Left colon (tissue), 2 donors: ENCODE results near the gene CD59. TPM values are rescaled to one million over a fixed set of nuclear protein-coding genes. Genes with fewer than 3 reads are reported as not detected.
A peak's percentile ranks its signal among the peaks of the same experiment; 100 is the strongest.

Source experiments
- ATAC-seq: fragments of 200-7000 bp; cut with Tn5 transposase; one replicate; pipeline ENCODE4 v1.9.1; 2020; ENCODE audit warnings: mild to moderate bottlenecking, moderate library complexity
- DNase-seq, 2 donors: peaks; one replicate each; pipeline ENCODE4 v3.0.0-alpha.2; 2020
- intact Hi-C, 2 donors: fragments of 100-400 bp; cut with DNase I in 1 of 2; cut with micrococcal nuclease in 1 of 2; formaldehyde crosslinking; loops; one replicate each; pipeline versions ENCODE4 v1.11.2 to v1.14.0; 2022; cut with DNase I, micrococcal nuclease
- long read RNA-seq: library from polyadenylated mRNA; unstranded; transcript quantifications from one replicate; pipeline ENCODE4 v2.0.0, GENCODE V29; 2021
- total RNA-seq, 2 donors: library from RNA; stranded (reverse); fragmentation: NEBNext Ultra II Directional; extraction: Animal tissue kit (Norgen Biotek cat#: 25700); gene quantifications; one replicate each; pipeline ENCODE4 v1.2.1, GENCODE V29; 2021
- donor health status: DM: no; HTN: no; CAD: no.
- donor health status: DM: yes; HTN: yes; CAD: no.

CD59 gene, protein sequence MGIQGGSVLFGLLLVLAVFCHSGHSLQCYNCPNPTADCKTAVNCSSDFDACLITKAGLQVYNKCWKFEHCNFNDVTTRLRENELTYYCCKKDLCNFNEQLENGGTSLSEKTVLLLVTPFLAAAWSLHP
- 100 to 1,000 TPM; 271 to 585 TPM for total RNA-seq
- long read RNA-seq, full-length matches to known transcripts, result 94 of 132 reads
- long read RNA-seq, partial matches to known transcripts, result 1 of 132 reads
- long read RNA-seq, other reads (novel, unspliced or antisense), result 37 of 132 reads

DNA sequence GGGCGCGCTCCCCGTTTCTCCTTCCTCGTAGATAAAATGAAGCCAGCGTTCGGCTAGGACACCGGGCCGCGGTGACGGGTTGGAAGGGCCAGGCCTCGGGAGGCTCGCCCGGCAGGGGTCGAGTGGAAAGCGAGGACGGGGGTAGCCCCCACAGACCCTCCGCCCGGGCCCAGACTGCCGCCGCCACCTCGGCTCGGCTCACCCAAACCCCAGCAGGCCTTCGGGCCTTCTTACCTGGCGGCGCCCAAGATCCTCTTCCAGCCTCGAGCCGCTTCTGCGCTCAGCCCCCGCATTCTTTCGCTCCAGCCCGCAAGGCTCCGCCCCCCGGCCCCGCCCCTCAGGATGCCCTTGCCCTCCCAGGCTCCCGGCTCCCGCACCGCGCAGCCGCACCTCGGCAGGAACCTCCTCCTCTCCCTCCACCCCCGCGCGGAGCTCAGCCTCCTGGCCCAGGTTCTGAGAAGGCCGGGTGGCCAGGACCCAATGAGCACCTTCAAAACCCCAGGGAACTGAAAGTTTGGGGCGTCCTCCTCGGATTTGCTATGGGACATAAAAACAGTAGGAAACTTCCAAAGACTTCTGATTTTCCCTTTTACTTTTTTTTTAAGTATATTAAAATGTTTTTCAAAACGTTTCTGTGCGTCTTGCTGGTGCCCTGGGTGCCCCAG lies at the start of gene CD59:
Gene CD59, minus strand, starts transcription at position 276 of the 665 bp plus-strand sequence. CDS start 13,978 bp downstream, outside the sequence.
- ATAC-seq (peak; percentile 90), DNase-seq (peak; percentile 97 to 99)
- intact Hi-C loops, result loop anchor here in 1 of 2 donors (5.0 kb wide), 1 partner anchor 44 kb away; no protein-coding TSS in a partner anchor

DNA sequence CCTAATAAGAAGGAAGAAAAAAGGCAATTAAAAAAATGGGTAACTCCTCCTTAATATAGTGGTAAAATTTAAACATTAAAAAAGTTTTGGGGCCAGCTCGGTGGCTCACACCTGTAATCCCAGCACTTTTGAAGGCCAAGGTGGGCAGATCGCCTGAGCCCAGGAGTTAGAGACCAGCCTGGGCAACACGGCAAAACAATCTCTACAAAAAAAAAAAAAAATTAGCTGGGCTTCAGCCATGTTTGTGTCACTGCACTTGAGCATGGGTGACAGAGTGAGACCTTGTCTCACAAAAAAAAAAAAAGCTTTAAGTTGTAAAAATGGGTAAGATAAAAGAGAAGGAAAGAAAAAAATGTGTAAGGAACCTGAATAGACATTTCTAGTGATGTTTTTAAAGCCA lies 49.4 kb upstream of the CD59 start:
- ATAC-seq (no peak), DNase-seq (no peak)
- intact Hi-C loops, result no loop called here

DNA sequence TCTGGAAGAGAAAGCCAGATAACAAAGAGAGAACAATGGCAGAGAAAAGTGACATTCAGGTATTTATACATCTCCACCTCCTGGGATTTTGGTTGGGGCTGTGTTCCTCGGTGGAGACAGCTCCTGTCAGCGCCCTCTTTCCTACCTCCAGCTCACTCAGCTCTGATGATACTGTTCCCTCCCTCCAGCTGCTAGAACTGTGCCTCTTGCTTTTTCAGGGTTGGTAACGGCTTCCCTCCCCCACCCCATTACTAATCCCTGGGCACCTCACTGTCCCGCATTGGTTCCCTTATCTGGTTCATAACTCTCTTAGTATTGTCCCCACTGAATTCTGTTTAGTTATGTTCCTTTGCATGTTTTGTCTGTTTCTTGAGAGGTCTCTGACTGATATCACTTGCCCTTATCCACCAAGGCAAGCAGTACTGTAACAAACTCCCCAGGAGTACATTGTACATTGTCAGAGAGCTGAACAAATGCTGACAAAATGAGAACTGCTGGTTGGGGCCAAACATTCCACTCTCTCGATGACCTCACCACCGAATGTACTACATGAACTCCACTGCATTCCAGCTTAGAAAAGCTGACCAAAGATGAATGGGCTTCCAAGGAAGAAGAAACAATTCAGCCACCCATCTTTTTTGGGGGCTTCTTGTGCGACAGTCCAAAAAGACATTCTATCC lies 43.8 kb upstream of the CD59 start:
- ATAC-seq (no peak), DNase-seq (no peak)
- intact Hi-C loops, result no loop called here

DNA sequence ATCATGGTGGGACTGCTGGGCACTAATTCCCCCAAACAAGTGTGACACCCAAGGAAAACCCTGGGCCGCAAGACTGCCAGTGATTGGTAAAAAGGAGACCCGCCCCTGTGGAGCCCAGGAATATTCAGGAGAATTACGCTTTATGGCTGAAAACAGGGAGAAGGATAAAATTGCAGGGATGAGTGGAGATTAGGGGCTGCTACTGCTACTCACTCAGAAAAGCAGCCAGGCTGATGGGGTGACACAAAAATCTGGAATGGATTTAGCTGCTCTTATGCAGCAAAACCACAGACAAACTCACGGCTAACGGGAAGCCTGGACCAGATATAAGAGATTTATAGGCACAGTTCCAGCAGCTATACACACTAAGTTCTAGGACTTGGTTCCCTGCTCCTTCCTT lies 42.5 kb upstream of the CD59 start:
- intact Hi-C loops, result no loop called here
- ATAC-seq, result no peak
- no peak for DNase-seq

DNA sequence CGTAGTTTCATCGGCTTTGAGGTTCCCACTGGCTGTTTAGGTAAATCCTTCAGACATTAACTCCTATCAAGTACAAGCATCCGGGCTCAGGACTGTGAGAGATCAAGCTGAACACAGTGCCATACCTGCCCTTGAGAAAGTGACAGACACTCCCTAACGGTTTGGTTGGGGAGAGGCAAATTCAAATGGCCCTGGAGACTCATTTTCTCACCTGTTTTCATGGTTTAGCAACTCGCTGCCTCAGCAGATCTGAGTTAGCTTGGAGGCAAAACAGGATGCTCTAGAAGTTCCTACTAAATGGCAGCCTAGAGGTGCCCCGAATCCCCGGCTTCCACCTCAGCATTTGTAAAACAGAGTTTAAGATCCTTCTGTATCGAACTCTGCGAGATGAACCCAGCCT lies 41.7 kb upstream of the CD59 start:
- ATAC-seq, result no peak
- intact Hi-C loops, result no loop called here

DNA sequence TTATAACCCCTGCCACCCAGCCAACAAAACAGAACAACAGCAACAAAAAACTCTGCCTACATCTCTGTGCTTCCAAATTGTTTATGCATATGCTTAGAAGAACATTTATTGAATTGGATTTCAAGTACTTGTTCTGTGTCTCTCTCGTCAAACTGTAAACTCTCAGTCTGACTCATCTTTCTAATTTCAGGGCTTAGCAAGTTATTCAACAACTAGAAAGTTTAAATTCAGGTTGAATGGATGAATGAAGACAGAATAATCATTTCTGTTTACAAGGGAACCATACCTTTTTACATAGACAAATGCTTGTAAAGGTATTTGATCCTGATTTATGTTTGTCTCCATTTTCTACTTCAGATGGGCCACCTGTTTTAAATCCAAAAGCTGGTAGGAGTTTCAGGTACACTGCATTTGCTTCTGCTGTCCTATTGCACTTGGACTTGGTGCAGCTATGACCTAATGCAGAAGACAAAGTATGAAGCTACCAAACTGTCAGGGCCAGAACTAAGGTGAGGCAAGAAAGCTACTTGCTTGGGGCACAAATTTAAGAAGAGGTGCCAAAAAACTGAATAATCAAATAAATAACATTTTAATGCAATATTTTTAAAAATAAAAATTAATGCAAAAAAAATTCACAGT lies 39.7 kb upstream of the CD59 start:
- intact Hi-C loops, result no loop called here

More for the DNA sequence above, 41.7 kb upstream of the CD59 start:
- DNase-seq, result no peak

DNA sequence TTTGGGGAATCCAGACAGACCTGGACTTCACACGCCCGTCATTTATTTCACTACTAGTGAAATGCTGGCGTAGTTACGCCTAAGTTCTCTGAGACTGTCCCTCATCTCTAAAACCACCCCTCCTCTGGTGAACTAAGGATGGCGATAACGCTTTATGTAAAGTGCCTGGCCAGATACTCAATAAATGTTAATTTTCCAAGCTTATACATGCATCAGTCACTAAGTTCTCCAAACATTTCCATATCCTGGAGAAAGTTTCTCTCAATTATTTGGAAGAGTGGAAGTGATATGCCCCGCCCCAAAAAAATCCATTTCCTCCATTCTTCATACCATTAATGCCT lies 39.2 kb upstream of the CD59 start:
- no peak for ATAC-seq
- intact Hi-C loops, result no loop called here
- DNase-seq, result no peak

More for the DNA sequence above, 39.7 kb upstream of the CD59 start:
- ATAC-seq, result no peak
- no peak for DNase-seq

DNA sequence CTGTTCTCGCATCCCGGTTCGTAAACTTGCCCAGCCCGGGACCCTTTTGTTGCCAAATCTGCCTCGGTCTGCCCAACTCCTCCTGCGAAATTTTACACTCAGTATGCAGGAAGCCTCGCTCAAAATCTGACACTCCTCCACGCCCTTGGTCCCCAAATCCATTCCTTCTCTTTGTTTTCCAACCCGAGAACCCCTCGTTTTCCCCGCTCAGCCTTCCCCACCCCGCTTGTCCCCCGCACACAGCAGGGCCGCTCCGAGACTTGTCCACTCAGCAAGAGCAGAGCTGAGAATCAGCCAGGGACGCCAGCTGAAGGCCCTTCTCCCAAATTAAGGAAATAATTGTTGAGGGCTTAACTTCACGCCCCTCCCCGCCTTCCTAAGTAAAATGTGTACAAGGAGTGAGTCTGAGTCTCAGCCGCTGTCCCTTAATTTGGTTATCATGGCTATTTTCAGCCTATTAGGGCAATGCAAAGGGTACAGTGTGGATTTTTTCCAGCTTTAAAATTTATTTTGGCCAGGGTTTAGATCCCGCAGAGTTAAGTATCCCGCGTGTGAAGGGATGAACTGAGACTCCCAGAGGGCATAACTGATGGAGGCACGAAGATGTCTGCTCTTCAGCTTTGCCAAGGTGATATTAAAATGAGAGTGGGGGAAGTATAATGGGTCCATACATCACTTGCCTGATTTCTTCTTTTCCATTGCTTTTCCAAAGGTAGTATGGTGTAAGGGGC lies 38.7 kb upstream of the CD59 start:
- DNase-seq (peak in 1 of 2 donors; percentile 32), ATAC-seq (peak; percentile 16)
- intact Hi-C loops, result no loop called here

DNA sequence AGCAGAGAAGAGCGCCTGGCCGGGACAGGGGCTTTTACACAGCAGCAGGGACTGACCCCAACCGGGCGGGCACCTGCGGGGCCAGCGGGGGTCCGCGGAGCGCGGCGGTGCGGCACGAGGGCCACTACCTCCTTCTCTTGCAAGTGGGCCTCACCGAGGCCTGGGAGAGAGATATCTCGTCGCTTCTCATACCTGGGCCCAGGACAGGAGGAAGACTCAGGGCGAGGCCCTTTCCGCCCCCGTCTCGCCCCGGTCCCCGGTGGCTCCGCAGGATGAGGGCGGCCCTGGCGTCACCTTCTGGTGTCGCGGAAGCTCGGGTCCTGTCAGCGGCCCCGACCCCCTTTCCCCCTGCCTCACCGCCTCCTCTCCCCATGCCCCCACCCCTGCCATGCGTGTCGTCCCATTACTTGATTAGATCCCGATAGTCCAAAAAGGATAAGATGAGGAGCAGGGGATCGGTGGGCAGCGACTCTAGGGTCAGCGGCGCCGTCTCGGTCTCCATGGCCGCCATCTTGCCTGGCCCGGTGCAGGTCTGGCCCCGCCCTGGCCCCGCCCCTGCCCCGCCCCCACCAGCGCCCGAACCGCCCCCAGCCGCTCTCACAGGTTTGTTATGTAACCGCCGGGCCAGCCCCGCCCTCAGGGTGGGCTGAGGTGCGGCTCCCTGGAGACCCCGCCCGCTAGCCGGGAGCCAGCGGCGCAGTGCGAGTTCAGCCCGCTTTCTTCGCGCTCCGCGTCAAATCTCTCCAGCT lies 37.9 kb upstream of the CD59 start, which contains the start of gene FBXO3:
Gene FBXO3, minus strand, starts transcription at position 534 of the 749 bp plus-strand sequence. Its CDS starts 23 bp downstream, at position 511.
- intact Hi-C loops, result no loop called here
- peak; percentile 95 for ATAC-seq

DNA sequence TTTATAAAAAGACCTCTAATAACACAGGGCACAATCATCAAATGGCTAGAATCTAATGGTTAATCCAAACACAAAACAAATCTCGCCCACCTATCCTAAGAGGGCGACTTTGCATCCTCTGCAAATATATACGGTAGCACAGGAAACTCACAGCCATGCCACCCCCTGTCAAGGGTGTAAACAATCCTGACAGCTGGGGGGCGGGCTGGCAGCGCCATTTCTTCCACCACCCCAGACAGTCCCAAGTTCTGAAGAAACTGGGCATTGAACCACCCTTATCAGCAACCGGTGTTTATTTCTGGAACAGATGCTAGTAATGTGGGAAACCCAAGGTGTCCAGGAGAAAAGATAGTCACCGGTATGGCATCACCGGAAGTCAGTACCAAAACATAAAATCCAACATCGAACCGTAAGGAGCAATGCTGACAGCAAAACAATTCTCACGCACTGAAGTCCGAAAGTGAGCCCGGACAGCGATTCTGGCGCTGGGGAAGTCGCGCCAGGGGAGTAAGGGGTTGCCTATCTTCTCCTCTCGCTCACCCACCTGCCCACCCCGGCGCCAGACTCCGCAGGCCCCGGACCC lies 37.3 kb upstream of the CD59 start:
- intact Hi-C loops, result no loop called here
- ATAC-seq, result peak; percentile 30
- DNase-seq, result peak; percentile 24 to 33

More for the DNA sequence above, 37.9 kb upstream of the CD59 start, which contains the start of gene FBXO3:
- peak; percentile 88 to 90 for DNase-seq

DNA sequence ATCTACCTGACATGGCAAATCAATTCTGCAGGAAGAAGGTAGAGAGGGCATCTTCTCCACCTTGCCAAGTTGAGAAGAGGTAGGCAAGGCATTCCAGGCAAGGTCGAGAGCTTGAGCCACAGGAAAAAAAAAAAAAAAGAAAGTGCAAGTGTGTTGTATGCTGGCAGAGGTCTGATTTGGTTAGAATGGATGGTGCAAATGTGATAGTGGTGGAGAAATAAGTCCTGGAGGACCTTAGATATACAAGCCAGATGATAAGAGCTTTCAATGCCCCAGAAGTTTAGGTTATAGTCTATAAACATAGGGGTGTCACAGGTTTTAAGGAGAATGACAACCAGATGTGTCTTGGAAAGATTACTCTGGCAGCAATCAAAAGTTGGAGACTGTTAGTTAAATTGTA lies 36.6 kb upstream of the CD59 start:
- intact Hi-C loops, result no loop called here
- ATAC-seq, result no peak
- DNase-seq, result no peak

DNA sequence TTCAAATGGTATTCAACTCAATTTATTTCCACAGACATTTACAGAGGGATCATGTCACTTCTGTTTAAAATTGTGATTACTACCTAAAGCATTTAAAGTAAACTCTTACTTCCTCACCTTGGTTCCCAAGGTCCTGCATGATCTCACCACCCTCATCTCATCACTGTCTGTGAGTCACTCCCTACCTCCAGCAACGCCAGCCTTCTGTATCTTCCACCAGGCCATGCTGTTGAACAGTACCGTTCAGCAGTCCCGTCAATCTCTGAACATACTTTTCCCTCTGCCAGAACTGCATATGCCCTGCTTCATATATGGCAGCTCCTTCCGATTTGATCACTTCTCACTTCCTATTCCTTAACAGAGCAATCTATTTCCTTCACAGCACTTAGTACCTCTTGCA lies 36.1 kb upstream of the CD59 start:
- DNase-seq (no peak), ATAC-seq (no peak)
- intact Hi-C loops, result no loop called here

DNA sequence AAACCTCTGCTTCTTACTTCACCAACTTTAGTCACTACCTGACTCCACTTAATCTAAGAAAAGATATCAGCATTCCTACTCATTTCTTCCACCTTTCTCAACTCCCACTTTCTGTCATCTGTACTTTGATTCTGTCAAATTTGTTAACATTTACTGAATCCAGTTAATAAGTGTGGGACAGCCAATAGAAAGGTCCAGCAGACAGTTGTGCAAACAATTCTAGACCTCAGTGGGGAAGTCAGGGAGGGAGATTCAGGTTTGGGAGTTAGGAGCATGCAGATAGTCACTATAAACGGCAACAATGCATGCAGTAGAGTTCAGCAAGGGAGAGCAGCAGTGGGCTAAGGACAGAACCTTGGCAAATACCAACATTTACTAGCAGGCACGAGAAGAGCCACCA lies 34.0 kb upstream of the CD59 start:
- ATAC-seq, result no peak
- DNase-seq, result no peak
- intact Hi-C loops, result no loop called here

DNA sequence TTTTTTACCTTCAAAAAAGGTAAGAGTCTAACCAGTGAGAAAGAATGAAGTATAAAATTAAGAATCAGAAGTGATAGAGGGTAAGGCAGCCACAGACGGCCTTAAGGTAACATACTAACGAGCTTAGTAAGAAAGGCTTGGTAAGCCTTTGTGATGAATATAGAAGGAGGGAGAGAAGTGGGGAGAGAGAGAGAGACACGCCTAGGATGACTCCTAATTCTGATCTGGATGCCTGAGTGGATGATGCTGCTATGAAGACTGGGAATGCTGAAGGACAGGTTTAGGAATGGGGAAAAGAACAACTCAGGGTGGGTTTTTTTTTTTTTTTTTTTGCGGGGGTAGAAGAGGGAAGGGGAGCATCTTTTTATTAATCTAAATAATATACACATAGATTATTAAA lies 33.3 kb upstream of the CD59 start:
- DNase-seq, result no peak
- intact Hi-C loops, result no loop called here
- ATAC-seq, result no peak

DNA sequence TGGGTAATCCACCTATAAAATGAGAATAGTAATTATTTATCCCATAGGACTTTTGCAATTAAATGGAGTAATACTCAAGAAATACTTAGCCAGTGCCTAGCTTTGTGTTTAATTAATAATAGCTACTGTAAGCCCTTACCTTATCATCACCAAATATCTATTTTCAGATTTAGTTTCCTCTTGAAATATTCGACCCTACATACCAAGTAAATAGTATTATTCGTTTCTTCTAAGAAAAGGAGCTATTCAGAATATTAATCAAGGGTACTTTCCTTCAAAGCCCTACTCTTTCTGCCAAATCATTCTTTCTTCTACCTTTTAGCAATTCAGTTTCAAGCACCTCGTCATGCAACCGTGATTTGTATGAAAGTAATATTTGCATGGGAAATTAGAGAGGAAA lies 31.4 kb upstream of the CD59 start:
- intact Hi-C loops, result no loop called here
- ATAC-seq, result no peak
- DNase-seq, result no peak

DNA sequence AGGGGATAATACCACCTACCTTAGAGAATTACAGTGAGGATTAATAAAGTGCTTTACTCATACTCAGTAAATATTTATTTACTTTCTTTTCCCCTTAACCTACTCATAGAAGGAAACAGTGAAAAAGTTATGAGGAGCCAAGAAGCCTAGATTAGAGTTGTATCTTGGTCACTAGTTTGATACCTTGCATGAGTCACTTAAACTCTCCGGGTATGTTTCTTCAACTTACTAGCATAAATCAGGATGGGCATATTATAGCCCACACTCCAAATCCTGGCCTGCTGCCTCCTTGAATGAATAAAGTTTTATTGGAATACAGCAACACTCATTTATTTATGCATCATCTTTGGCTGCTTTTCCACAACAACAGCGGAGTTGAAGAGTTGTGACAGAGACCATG lies 29.9 kb upstream of the CD59 start:
- no peak for ATAC-seq
- DNase-seq, result no peak
- intact Hi-C loops, result no loop called here

DNA sequence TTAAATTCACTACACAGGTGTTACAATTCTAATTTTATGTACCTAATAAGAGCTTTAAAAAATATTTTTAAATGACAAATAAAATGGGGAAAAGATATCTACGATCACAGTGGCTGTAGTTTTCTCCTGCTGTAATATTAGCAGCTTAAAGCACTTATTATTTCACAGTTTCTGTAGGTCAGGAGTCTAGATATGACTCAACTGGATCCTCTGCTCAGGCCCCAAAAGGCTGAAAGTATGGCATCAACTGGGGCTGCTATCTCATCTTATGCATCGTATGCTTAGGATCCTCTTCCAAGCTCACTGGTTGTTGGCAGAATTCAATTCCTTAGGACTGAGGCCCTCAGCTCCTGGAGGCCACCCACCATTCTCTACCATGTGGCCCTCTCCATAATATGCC lies 25.2 kb upstream of the CD59 start:
- intact Hi-C loops, result no loop called here
- ATAC-seq, result no peak
- no peak for DNase-seq
